ENCODE measurements around the gene SOCS6.

DNA sequence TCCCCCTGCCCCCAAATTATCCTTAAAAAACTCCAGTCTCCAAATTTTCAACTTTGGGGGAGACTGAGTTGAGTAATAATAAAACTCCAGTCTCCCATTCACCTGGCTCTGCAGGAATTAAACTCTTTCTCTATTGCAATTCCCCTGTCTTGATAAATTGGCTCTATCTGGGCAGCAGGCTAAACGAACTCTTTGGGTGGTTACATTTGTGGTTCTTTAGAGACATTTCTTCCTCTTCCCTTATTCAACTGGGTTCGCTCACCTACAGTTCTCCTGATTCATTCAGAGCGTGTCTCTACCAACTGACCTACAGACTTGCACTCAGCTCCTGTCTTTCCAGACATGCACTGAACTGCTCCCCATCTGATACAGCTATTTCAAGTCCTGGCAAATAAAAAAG is 17.1 kb upstream of the SOCS6 start:
- TF ChIP-seq, protein P1, sequence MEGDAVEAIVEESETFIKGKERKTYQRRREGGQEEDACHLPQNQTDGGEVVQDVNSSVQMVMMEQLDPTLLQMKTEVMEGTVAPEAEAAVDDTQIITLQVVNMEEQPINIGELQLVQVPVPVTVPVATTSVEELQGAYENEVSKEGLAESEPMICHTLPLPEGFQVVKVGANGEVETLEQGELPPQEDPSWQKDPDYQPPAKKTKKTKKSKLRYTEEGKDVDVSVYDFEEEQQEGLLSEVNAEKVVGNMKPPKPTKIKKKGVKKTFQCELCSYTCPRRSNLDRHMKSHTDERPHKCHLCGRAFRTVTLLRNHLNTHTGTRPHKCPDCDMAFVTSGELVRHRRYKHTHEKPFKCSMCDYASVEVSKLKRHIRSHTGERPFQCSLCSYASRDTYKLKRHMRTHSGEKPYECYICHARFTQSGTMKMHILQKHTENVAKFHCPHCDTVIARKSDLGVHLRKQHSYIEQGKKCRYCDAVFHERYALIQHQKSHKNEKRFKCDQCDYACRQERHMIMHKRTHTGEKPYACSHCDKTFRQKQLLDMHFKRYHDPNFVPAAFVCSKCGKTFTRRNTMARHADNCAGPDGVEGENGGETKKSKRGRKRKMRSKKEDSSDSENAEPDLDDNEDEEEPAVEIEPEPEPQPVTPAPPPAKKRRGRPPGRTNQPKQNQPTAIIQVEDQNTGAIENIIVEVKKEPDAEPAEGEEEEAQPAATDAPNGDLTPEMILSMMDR (IDR thresholded peaks at IDR 0.05), result no peak
- no peak for TF ChIP-seq POLR2A (IDR thresholded peaks at IDR 0.05)
- TF ChIP-seq POLR2AphosphoS5 (IDR thresholded peaks at IDR 0.05), result no peak
- TF ChIP-seq EP300 (IDR thresholded peaks at IDR 0.05), result no peak
